Measurements from ENCODE around the gene DPP10.

DPP10 gene

GRCh38 chr2:114628481-114628880 lies 186.0 kb downstream of the DPP10 start:
- no peaks in the 10 kb centered on the region for H3K27me3 ChIP-seq
- H3K36me3 ChIP-seq: no peaks in the 10 kb centered on the region

GRCh38 chr2:114631146-114631545 lies 188.7 kb downstream of the DPP10 start:
- Histone ChIP-seq H3K27ac (no peak overlapping the region), H3K27me3 (no peaks in the 10 kb centered on the region), H3K36me3 (no peaks in the 10 kb centered on the region), H3K4me3 (ENCODE audit: low read depth in 1 of 2, low read length in 1 of 2) (no peak overlapping the region), H3K4me1 (ENCODE audit: control insufficient read depth in 1 of 2, insufficient read depth in 1 of 2, low read depth in 1 of 2, low read length in 1 of 2) (no peaks in the 10 kb centered on the region), H3K9me3 (no peaks in the 10 kb centered on the region)
- TF ChIP-seq CTCF (IDR thresholded peaks at IDR 0.05): no peak

More at GRCh38 chr2:114628481-114628880, 186.0 kb downstream of the DPP10 start:
- no peak overlapping the region for H3K4me3 ChIP-seq (ENCODE audit: low read depth in 1 of 2, low read length in 1 of 2)
- no peaks in the 10 kb centered on the region for H3K4me1 ChIP-seq (ENCODE audit: control insufficient read depth in 1 of 2, insufficient read depth in 1 of 2, low read depth in 1 of 2, low read length in 1 of 2)
- no peak overlapping the region for H3K27ac ChIP-seq
- no peaks in the 10 kb centered on the region for H3K9me3 ChIP-seq
- TF ChIP-seq CTCF (IDR thresholded peaks at IDR 0.05): no peak

- H3K27me3 ChIP-seq: no peaks in the 10 kb centered on the region
- no peaks in the 10 kb centered on the region for H3K36me3 ChIP-seq
- H3K9me3 ChIP-seq: no peaks in the 10 kb centered on the region
- no peaks in the 10 kb centered on the region for H3K4me1 ChIP-seq (ENCODE audit: control insufficient read depth in 1 of 2, insufficient read depth in 1 of 2, low read depth in 1 of 2, low read length in 1 of 2)
- no peak overlapping the region for H3K4me3 ChIP-seq (ENCODE audit: low read depth in 1 of 2, low read length in 1 of 2)
- no peak overlapping the region for H3K27ac ChIP-seq
- TF ChIP-seq CTCF (IDR thresholded peaks at IDR 0.05): no peak
Observed at GRCh38 chr2:114642166-114642770, 199.8 kb downstream of the DPP10 start.

GRCh38 chr2:114642988-114643553 lies 200.6 kb downstream of the DPP10 start:
- no peak overlapping the region for H3K27ac ChIP-seq
- no peaks in the 10 kb centered on the region for H3K9me3 ChIP-seq
- H3K36me3 ChIP-seq: no peaks in the 10 kb centered on the region
- no peak overlapping the region for H3K4me3 ChIP-seq (ENCODE audit: low read depth in 1 of 2, low read length in 1 of 2)
- no peaks in the 10 kb centered on the region for H3K4me1 ChIP-seq (ENCODE audit: control insufficient read depth in 1 of 2, insufficient read depth in 1 of 2, low read depth in 1 of 2, low read length in 1 of 2)
- no peaks in the 10 kb centered on the region for H3K27me3 ChIP-seq
- TF ChIP-seq CTCF (IDR thresholded peaks at IDR 0.05): no peak

- TF ChIP-seq CTCF (IDR thresholded peaks at IDR 0.05): no peak
- Histone ChIP-seq H3K9me3 (no peaks in the 10 kb centered on the region), H3K27me3 (no peaks in the 10 kb centered on the region), H3K4me1 (ENCODE audit: control insufficient read depth in 1 of 2, insufficient read depth in 1 of 2, low read depth in 1 of 2, low read length in 1 of 2) (no peaks in the 10 kb centered on the region), H3K27ac (no peak overlapping the region), H3K4me3 (ENCODE audit: low read depth in 1 of 2, low read length in 1 of 2) (no peak overlapping the region), H3K36me3 (no peaks in the 10 kb centered on the region)
Observed at GRCh38 chr2:114651933-114652332, 209.5 kb downstream of the DPP10 start.

All from neutrophil (primary cell).